Thyroid gland (tissue), 4 donors: ENCODE results near the gene MERTK. TPM values are rescaled to one million over a fixed set of nuclear protein-coding genes. Genes with fewer than 3 reads are reported as not detected.

Experiments
- DNase-seq, 2 donors: peaks; one replicate each; pipeline ENCODE4 v3.0.0-alpha.2; 2019
- H3K27ac ChIP-seq, 3 donors: fragments of 200-600 bp; sonication (generic); 1 replicate in 2 of 3; 2 replicates in 1 of 3; pipeline ENCODE4 v1.5.1; 2016 to 2019; ENCODE audit warnings: mild to moderate bottlenecking in 1 of 3, moderate library complexity in 1 of 3
- H3K27me3 ChIP-seq: fragments of 200-600 bp; sonication (generic); one replicate; pipeline ENCODE4 v1.5.1; 2019
- H3K36me3 ChIP-seq, 2 donors: fragments of 200-600 bp; sonication (generic); one replicate each; pipeline ENCODE4 v1.5.1; 2016 to 2019
- H3K4me1 ChIP-seq, 2 donors: fragments of 200-600 bp; sonication (generic); one replicate each; pipeline ENCODE4 v1.5.1; 2017 to 2019
- H3K4me3 ChIP-seq, 3 donors: fragments of 200-600 bp; sonication (generic); replicated peaks in 1 of 3; 1 replicate in 2 of 3; 2 replicates in 1 of 3; pipeline ENCODE4 v1.5.1; 2016; ENCODE audit warnings: mild to moderate bottlenecking in 1 of 3
- H3K9me3 ChIP-seq: fragments of 200-600 bp; sonication (generic); one replicate; pipeline ENCODE4 v1.5.1; 2017
- POLR2A ChIP-seq, 2 donors: fragments of 450-650 bp; IDR thresholded peaks; one replicate each; pipeline ENCODE4 v1.6.1; 2017; ENCODE audit warnings: antibody characterized with exemption in 2 of 2, mild to moderate bottlenecking in 2 of 2, moderate library complexity in 1 of 2
- WGBS, 2 donors: methylation state at CpG; one replicate each; pipeline ENCODE4 v1.1.5; 2017; 5-methylcytosine and 5-hydroxymethylcytosine counted together
- intact Hi-C: fragments of 100-400 bp; cut with DNase I; formaldehyde crosslinking; loops from one replicate; pipeline ENCODE4 v1.15.1; 2023
- total RNA-seq, 4 donors: library from RNA; depleted of rRNA; stranded (reverse); fragments of >200 nt; gene quantifications; one replicate each; pipeline ENCODE4 v1.2.3, GENCODE V29; 2016
- TF ChIP-seq, protein P1 (sequence below), 6 experiments: fragments of 200-600 bp in 3 of 6; fragments of 450-650 bp in 3 of 6; sonication (generic) in 3 of 6; IDR thresholded peaks; one replicate each; pipeline ENCODE4 v1.5.1; 2016 to 2019; ENCODE audit warnings: antibody characterized with exemption in 6 of 6, mild to moderate bottlenecking in 2 of 6, inconsistent platforms in 1 of 6, moderate library complexity in 1 of 6

Gene MERTK
- total RNA-seq, 4 donors from 2014 or later, result 23.5 to 36.7 (median 32.9) TPM

DNA sequence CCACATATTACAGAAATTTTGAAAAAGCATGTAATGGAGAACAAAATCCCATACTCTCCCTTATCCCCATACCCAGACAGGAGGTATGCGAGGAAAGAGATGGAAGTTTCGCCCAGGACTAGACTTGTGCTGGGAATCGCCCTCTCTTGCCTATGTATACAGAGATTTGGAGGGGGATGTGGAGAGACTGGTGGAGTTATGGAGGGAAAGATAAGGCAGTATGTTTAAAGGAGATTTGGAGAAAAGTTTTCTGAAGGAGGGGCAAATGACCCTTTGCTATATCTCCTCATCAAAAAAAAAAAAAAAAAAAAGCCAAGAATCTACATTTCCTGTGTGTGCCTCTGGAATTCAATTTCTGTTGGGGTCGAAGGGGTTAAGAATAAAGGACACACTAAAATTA lies 75.3 kb downstream of the MERTK start:
- H3K9me3 ChIP-seq, result no peaks in the 10 kb centered on the region
- H3K27ac ChIP-seq, result no peak overlapping the region
- WGBS, 2 donors, result 87 to 93% methylated on average over 4 of the region's 4 CpGs
- TF ChIP-seq, protein P1, sequence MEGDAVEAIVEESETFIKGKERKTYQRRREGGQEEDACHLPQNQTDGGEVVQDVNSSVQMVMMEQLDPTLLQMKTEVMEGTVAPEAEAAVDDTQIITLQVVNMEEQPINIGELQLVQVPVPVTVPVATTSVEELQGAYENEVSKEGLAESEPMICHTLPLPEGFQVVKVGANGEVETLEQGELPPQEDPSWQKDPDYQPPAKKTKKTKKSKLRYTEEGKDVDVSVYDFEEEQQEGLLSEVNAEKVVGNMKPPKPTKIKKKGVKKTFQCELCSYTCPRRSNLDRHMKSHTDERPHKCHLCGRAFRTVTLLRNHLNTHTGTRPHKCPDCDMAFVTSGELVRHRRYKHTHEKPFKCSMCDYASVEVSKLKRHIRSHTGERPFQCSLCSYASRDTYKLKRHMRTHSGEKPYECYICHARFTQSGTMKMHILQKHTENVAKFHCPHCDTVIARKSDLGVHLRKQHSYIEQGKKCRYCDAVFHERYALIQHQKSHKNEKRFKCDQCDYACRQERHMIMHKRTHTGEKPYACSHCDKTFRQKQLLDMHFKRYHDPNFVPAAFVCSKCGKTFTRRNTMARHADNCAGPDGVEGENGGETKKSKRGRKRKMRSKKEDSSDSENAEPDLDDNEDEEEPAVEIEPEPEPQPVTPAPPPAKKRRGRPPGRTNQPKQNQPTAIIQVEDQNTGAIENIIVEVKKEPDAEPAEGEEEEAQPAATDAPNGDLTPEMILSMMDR (IDR thresholded peaks at IDR 0.05), result no peak
- TF ChIP-seq POLR2A (IDR thresholded peaks at IDR 0.05), result no peak
- intact Hi-C loops, result no loop called here
- H3K36me3 ChIP-seq, result peaks cover 5% of the 10 kb centered on the region in 2 donors
- H3K4me3 ChIP-seq, result no peak overlapping the region
- no peak for DNase-seq
- no peaks in the 10 kb centered on the region for H3K27me3 ChIP-seq
- H3K4me1 ChIP-seq, result peaks cover 0 to 14% of the 10 kb centered on the region in 2 donors

GRCh38 chr2:111975053-111975552 lies 76.7 kb downstream of the MERTK start:
- H3K27me3 ChIP-seq, result no peaks in the 10 kb centered on the region
- H3K36me3 ChIP-seq, result peaks cover 0 to 5% of the 10 kb centered on the region in 2 donors
- peaks cover 0 to 14% of the 10 kb centered on the region in 2 donors for H3K4me1 ChIP-seq
- intact Hi-C loops, result no loop called here
- TF ChIP-seq, protein P1 (IDR thresholded peaks at IDR 0.05), result no peak
- WGBS, 2 donors, result 72 to 78% methylated on average over 11 of the region's 11 CpGs
- peak in 1 of 2 donors; percentile 5 for DNase-seq
- no peaks in the 10 kb centered on the region for H3K9me3 ChIP-seq
- H3K27ac ChIP-seq, result no peak overlapping the region
- no peak overlapping the region for H3K4me3 ChIP-seq

GRCh38 chr2:111975819-111976218 lies 77.4 kb downstream of the MERTK start:
- intact Hi-C loops, result no loop called here
- Histone ChIP-seq H3K27me3 (no peaks in the 10 kb centered on the region), H3K4me3 (no peak overlapping the region), H3K9me3 (no peaks in the 10 kb centered on the region), H3K36me3 (peaks cover 0 to 5% of the 10 kb centered on the region in 2 donors), H3K4me1 (peaks cover 0 to 14% of the 10 kb centered on the region in 2 donors), H3K27ac (no peak overlapping the region)
- WGBS, 2 donors, result 78 to 79% methylated on average over 6 of the region's 6 CpGs
- DNase-seq, result no peak
- no peak for TF ChIP-seq POLR2A (IDR thresholded peaks at IDR 0.05)
- TF ChIP-seq, protein P1 (IDR thresholded peaks at IDR 0.05), result no peak

GRCh38 chr2:111977240-111977639 lies 78.8 kb downstream of the MERTK start:
- peaks cover 0 to 5% of the 10 kb centered on the region in 2 donors for H3K36me3 ChIP-seq
- WGBS, 2 donors, result 98% methylated on average over 1 of the region's 1 CpG
- H3K4me1 ChIP-seq, result peaks cover 0 to 14% of the 10 kb centered on the region in 2 donors
- TF ChIP-seq, protein P1 (IDR thresholded peaks at IDR 0.05), result no peak
- no peak for TF ChIP-seq POLR2A (IDR thresholded peaks at IDR 0.05)
- no peaks in the 10 kb centered on the region for H3K27me3 ChIP-seq
- H3K27ac ChIP-seq, result no peak overlapping the region
- H3K9me3 ChIP-seq, result no peaks in the 10 kb centered on the region
- no peak for DNase-seq
- H3K4me3 ChIP-seq, result no peak overlapping the region
- intact Hi-C loops, result no loop called here

GRCh38 chr2:111978452-111979170 lies 80.2 kb downstream of the MERTK start:
- Histone ChIP-seq H3K4me1 (peaks cover 0 to 2% of the 10 kb centered on the region in 2 donors), H3K4me3 (no peak overlapping the region), H3K9me3 (no peaks in the 10 kb centered on the region), H3K27me3 (no peaks in the 10 kb centered on the region), H3K27ac (no peak overlapping the region), H3K36me3 (peaks cover 10 to 15% of the 10 kb centered on the region in 2 donors)
- DNase-seq, result no peak
- TF ChIP-seq, protein P1 (IDR thresholded peaks at IDR 0.05), result no peak
- no peak for TF ChIP-seq POLR2A (IDR thresholded peaks at IDR 0.05)
- WGBS, 2 donors, result 84 to 86% methylated on average over 7 of the region's 7 CpGs
- intact Hi-C loops, result no loop called here
